Iris pigment epithelial cell (primary cell): ENCODE measurements around the gene FAM131C.
"Not testable (repeated sequence)": the region's sequence is repeated elsewhere in the genome, so short reads cannot be mapped to it uniquely, and the experiment has no call there.

ENCODE experiments used
- DNase-seq: peaks from one replicate; pipeline ENCODE4 v3.0.0-alpha.2; 2011; ENCODE audit warnings: low read depth

The FAM131C gene

DNA sequence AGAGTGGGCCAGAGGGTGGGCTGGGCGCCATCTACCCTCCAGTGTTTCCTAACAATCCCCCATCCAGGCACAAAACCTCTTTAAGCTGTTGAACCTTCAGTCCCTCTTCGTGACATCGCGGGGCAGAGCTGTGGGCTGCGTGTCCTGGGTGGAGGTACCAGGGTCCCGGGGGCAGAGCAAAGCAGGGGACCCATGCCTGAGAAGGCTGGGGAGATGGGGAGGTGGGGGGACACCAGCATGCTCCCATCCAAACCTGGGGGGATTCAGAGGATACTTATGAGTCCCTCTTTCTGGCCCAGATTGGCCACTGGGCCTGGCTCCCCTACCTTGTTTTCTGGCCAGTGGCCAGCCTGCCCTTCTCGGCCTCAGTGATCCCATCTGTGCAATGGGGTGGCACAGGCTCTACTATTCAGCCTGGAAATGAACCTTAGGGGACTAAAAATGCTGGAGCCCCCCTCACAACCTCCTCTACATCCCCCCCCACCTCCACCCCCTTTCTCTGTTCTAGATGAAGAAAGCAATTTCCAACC, 40.3 kb downstream of the FAM131C start:
- not testable (repeated sequence) for DNase-seq

DNA sequence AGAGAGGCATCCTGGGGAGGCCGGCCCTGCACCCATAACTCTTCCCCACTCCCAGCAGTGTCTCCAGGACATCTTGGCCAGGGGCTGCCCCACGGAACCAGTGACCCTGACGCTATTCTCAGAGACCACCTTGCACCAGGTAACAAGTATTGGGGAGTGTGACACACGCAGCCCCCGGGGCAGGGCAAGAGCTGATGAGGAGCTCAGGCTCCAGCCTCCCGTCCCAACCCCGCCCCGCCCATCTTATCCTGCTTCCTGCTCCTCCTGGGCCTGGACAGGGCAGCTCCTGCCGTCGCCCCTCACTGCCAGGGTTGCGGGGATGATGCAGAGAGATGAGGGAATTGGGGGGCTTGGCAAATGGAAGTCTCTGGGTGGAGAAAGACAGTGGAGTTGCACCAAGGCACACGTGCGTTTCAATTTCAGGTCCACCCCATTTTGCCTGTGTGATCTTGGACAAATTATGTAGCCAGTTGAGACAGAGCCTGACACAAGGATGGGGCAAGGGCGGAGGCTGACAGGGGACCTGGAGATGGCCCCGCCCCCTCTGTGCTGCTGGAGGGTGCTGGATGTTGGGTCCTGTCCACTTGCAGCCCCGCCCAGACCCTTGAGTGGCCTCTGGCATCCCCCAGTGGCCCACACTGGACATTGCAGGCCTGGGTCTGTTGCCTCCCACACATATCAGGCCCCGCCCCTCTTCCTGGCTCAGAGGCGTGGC, 40.9 kb downstream of the FAM131C start:
- peak; percentile 79 for DNase-seq

- DNase-seq, result no peak
Observed at GRCh38 chr1:16031551-16031950, 41.9 kb downstream of the FAM131C start.

- DNase-seq, result no peak
Observed at GRCh38 chr1:16029288-16029687, 44.2 kb downstream of the FAM131C start.

GRCh38 chr1:16029003-16029268, 44.5 kb downstream of the FAM131C start:
- DNase-seq, result not testable (repeated sequence)

- DNase-seq, result no peak
Observed at GRCh38 chr1:16028237-16029002, 45.0 kb downstream of the FAM131C start.

GRCh38 chr1:16026723-16027484, 46.5 kb downstream of the FAM131C start:
- DNase-seq, result no peak

GRCh38 chr1:16026302-16026701, 47.1 kb downstream of the FAM131C start:
- DNase-seq, result not testable (repeated sequence)

GRCh38 chr1:16023050-16023653, 50.3 kb downstream of the FAM131C start:
- no peak for DNase-seq

DNA sequence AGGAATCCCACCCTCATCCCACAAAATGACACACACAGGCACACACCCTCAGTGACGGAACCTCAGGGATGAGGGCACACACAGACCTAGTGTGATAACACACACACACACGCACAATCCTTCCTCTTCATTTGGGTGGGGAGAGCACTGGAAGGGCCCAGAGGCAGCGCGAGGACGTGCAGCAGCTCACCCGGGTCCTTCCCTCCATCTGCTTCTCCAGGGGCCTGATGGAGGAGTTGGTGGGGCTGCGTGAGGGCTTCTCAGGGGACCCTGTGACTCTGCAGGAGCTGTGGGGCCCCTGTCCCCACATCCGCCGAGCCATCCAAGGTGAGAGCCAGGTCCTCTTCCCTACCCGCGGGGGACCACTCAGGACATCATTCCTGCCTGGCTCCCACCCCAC, 51.1 kb downstream of the FAM131C start:
- DNase-seq, result no peak

GRCh38 chr1:16021681-16022080, 51.8 kb downstream of the FAM131C start, which contains the start of gene CLCNKA:
Gene CLCNKA (plus strand): TSS chr1:16022036. CDS start chr1:16022620, 584 bp downstream.
- no peak for DNase-seq

- DNase-seq, result not testable (repeated sequence)
Observed at GRCh38 chr1:16020878-16021277, 52.6 kb downstream of the FAM131C start.

- DNase-seq, result no peak
Observed at GRCh38 chr1:16020325-16020724, 53.1 kb downstream of the FAM131C start.

GRCh38 chr1:16019644-16020277, 53.7 kb downstream of the FAM131C start:
- no peak for DNase-seq

DNA sequence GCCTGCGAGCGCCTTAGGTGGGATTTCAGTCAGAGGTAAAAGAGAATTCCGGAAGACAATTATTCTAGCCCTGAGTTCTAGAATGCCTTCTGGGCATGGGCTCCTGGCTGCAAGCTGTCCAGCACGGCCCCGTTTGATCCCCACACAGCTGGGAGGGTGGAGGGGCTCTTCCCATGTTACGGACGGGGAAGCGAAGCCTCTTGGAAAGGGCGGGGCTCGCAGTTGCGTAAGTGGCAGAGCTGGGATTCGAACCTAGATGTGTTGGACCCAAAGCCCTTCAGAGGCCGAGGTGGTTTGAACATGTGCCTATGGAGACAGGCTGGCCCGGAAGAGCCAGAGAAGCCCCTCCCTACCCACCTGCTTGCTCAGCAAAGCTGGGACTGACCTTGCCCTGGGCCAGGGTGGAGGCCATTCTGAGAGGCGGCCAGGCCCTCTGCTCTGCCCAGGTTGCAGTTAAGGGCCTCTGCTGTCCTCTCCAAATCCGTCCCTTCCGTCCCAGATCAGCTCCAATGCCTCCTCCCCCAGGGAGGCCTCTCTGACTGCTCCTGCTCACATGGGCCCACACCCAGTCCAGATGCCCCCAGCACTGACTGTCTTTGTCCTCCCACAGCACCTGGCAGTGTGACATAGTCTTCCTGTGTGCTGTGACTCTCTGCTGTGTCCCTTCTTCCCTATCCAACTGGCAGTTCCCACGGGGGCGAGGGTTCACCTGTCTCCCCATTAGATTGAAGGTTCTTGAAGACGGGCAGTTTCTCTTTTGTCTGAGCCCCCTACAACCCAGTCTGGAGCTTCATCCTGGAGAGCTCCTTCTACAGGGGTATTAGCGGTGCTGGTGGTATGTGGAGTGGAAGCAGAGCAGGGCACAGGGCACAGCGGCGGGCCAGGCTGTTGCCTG, 54.5 kb downstream of the FAM131C start:
- DNase-seq, result no peak

DNA sequence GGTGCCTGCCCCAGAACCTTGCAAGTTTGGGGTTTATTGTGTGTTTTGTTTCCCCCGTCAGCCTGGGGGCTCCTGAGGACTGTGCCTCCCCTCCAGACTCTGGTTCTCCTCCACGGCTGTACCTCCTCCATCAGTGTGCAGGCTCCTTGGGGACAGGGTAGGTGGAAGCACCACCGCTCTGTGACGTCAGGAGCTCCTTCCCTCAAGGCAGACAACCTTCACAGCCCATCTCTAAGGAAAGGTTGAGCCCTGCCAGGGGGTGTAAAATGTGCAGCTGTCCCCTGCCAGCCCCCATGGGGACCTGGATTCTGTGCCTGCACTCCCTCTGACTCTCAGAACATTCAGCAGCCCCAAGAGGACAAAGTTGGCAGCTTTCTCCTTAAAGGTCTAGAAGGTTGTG, 55.1 kb downstream of the FAM131C start:
- DNase-seq, result no peak

DNA sequence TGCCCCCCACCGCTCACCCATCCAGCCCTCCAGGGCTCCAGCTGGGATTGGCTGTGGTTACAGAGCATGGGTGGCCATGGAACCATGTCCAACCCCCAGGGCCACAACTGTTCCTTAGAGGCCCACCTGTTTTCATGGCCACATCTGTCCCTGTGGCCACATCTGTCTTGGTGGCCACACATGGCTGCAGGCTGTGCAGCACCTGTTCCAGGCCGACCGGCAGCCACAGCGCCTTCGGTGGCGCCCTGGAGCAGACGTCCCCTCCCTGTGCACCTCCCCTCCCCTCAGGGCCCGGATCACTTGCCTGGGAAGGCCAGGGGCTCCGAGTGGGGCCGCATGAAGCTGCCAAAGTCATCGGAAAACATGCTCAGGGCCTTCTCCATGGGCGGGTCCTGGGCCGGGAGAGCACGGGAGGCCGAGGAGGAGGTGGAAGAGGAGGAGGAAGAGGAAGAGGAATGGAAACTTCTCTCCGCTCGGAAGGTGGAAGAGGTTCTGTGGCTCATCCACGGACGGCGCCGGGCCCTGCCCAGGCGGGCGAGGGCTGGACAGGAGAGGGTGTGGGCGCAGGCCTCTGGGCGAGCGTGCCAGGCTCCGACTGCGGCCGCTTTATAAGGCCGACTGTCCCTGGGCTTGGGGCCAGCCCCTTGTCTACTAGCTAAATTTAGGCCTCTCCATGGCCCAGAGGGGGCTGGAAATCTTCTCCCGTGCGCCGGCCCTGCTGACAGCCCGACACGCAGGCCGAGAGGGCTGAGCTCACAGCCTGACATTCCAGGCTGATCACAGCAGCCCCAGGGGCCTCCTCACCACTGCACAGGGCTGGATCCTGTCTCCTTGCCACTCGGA, 55.8 kb downstream of the FAM131C start, which contains the start of gene HSPB7:
TSS of gene HSPB7 (minus strand) at position 583 of the 843 bp plus-strand sequence. CDS start at position 503, 80 bp downstream.
- peak; percentile 35 for DNase-seq

- no peak for DNase-seq
Observed at GRCh38 chr1:16017076-16017460, 56.4 kb downstream of the FAM131C start.
